C4-2B (cell line): Measurements from ENCODE around the gene RAB32.

ENCODE experiments used
- H3K27ac ChIP-seq: fragments of 450-650 bp; 2 replicates; pipeline ENCODE4 v1.5.1; 2017
- ZFX ChIP-seq: fragments of 450-650 bp; IDR thresholded peaks from 2 replicates; pipeline ENCODE4 v1.6.1; 2017
- TF ChIP-seq, protein P1 (sequence below): fragments of 450-650 bp; conservative IDR thresholded peaks from 2 replicates; pipeline ENCODE4 v1.5.1; 2017; ENCODE audit warnings: mild to moderate bottlenecking

Gene RAB32

DNA sequence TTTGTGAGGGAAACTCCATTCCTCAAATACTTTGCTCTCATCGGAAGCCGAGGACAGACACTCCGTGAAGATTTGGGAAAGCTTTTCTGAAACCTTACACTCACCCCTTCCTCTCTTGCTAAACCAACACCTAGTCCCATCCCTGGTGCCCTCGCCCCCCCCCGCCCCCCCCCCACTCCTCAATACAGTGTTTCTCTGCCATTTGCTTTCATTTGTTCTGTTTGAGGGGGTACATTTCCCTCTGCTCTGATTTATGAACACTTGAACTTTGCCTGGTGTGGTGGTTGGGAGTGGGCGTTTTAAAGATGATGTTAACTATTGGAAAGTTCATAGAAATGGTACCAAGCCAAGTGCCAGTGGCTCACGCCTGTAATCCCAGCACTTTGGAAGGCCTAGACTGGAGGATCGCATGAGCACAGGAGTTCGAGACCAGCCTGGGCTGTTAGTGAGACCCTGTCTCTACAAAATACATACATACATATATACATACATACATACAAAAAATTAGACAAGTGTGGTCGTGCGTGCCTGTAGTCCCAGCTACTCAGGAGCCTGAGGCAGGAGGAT lies 1.1 kb downstream of the RAB32 start:
- peak overlapping the region; percentile 68; the same call in 1 of the 2 replicates for H3K27ac ChIP-seq
- no peak for TF ChIP-seq ZFX
- TF ChIP-seq, protein P1, sequence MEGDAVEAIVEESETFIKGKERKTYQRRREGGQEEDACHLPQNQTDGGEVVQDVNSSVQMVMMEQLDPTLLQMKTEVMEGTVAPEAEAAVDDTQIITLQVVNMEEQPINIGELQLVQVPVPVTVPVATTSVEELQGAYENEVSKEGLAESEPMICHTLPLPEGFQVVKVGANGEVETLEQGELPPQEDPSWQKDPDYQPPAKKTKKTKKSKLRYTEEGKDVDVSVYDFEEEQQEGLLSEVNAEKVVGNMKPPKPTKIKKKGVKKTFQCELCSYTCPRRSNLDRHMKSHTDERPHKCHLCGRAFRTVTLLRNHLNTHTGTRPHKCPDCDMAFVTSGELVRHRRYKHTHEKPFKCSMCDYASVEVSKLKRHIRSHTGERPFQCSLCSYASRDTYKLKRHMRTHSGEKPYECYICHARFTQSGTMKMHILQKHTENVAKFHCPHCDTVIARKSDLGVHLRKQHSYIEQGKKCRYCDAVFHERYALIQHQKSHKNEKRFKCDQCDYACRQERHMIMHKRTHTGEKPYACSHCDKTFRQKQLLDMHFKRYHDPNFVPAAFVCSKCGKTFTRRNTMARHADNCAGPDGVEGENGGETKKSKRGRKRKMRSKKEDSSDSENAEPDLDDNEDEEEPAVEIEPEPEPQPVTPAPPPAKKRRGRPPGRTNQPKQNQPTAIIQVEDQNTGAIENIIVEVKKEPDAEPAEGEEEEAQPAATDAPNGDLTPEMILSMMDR = no peak

DNA sequence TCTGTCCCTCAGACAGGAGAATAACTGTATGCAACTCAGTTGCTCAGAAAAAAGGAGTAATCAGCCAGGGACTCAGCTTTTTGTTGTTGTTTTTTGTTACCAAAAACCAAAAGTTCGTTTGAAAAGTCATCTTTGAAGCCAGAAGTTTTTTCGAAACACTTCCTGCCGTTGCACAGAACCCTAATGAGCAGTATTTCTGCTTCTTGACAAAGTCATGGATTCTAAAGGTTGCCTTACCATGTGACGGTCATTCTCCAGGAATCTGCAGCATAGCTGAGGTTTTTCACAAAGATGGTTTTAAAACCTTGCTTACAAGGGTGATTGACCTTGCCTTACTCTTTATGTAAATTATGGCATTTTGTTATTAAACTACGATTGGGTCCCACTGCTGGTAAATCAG lies 1.9 kb downstream of the RAB32 start:
- H3K27ac ChIP-seq = no peak overlapping the region
- TF ChIP-seq, protein P1 = no peak
- TF ChIP-seq ZFX = no peak

DNA sequence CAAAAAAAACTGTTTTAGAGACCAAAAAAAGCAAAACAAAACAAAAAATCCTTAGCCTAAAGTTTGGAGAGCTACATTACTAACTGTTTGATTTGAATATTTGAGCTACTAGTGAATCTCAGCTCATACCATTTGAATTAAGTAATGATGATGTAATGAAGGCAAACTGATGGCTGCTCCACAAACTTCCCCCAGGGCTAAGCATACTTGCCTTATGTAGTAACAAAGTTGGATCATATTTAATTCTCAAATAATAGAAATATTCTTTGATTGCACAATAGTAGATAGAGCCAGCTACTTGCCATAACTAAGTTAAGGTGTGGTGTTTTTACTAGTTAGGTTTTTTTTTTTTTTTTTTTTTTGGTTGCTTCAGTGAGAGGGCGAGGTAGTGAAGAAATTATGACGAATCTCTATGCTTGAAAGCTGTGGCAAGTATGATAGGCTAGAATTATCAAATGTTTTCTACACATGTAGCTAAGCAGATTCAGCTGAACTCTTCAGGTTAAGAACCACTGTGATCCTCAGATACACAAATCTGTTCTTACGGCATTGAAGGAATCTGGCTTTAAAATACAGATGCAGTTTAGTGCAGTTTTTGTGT lies 2.9 kb downstream of the RAB32 start:
- no peak for TF ChIP-seq ZFX
- TF ChIP-seq, protein P1 = no peak
- no peak overlapping the region for H3K27ac ChIP-seq

DNA sequence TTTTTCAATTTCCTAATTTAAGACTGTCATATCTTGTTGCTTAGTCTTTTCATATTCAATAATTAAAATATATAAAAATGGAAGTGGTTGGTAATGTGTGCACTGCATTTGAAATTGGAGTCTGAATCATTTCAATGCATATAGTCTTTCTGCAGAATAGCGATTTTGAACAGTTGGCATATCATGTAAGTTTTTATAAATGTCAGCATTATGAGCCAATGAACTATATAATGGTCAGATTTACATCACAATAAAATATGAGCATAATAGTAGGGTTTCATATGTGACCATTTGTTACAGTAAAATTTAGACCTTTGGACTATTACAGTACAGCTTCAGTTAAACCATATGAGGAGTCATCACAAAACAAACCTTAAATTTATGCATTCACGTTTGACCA lies 4.3 kb downstream of the RAB32 start:
- TF ChIP-seq ZFX = no peak
- TF ChIP-seq, protein P1 = no peak
- H3K27ac ChIP-seq = no peak overlapping the region

DNA sequence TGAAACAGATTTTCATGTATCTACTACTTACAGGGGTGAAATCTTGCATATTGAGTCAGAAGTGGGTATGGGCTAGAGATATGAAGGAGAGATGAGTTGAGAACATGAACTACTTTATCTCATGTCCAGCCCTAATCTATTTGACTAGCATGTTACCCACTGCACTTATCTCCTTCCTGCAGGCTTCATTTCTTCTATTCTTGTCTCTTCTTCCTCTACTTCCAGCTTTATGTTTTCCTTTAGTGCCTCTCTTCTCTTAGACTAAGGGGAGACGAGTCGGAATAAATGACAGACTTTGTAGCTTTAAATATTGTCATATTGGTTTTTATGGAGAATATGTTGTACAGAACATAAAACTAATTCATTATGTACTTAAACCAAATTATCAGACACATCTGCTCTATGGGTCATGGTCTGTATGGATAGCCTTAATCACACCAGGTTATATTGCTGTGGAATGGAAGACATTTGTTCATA lies 5.3 kb downstream of the RAB32 start:
- no peak overlapping the region for H3K27ac ChIP-seq
- no peak for TF ChIP-seq ZFX
- TF ChIP-seq, protein P1 = no peak

DNA sequence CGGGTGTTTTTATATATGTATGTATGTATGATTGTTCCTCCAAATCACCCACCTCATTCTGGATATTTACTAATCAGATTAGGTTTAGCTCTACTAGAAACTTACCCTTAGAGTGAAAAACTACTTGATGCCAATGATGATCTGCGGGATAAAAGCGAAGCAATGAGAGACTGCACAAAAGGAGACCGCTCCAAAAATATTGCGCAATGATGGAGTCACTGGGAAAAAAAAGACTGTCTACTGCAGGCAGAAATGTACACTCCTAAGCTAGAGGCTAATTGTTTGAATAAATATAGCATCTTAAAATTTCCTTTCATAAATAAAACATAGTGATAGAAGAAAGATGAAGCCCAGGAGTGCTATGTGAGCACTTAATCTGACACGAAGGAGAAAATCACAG lies 7.3 kb downstream of the RAB32 start:
- no peak for TF ChIP-seq ZFX
- TF ChIP-seq, protein P1 = no peak
- H3K27ac ChIP-seq = no peak overlapping the region

DNA sequence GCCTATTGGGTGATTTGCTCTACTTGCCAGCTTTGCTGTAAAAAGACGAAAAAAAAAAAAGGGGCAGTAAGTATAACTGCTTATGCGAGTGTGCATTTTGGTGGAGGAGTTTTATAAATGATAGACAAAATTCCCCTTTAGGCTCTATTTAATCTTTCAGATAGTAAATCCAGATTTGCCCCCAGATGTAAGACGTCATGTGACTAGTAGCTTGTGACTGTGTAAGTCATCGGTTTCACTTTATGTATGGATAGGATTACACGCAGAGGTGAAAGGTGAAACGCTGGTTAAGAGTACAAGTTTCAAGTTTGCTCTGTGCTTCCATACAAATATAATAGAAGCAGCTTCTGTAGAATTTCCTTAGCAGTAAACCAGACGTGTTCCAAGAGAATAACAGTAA lies 7.9 kb downstream of the RAB32 start:
- TF ChIP-seq, protein P1 = no peak
- no peak for TF ChIP-seq ZFX

More for the DNA sequence above, 7.9 kb downstream of the RAB32 start:
- no peak overlapping the region for H3K27ac ChIP-seq
